HCT116 (cell line): ENCODE measurements around the gene LY6G6D. TPM values are rescaled to one million over a fixed set of nuclear protein-coding genes. Genes with fewer than 3 reads are reported as not detected.

Source experiments
- ATAC-seq: fragments of 200-7000 bp; cut with Tn5 transposase; 2 replicates; pipeline ENCODE4 v1.9.1; 2020; ENCODE audit warnings: mild to moderate bottlenecking, moderate library complexity
- BruUV-seq: library from RNA; stranded (reverse); fragments of 400-500 nt; replicated peaks from 2 replicates; lab custom pipeline; 2021; lab: Mats Ljungman, UMichigan
- CTCF ChIA-PET: fragments of 300-600 bp; sonication (Branson Sonifier 250); formaldehyde crosslinking; loops from one replicate; lab custom pipeline; 2021; ENCODE audit warnings: antibody characterized with exemption; lab: Charles Lee
- POLR2A ChIA-PET: fragments of 300-600, 350-600 bp; sonication (Branson Sonifier 250); formaldehyde crosslinking; loops from one replicate; lab custom pipeline; 2021; ENCODE audit warnings: antibody characterized with exemption; lab: Charles Lee
- RAD21 ChIA-PET, 2 experiments: fragments of 300-600 bp; sonication (Branson Sonifier 250); formaldehyde crosslinking; loops; one replicate each; lab custom pipeline; 2023; ENCODE audit warnings: low total read pairs in 2 of 2; ENCODE audit not compliant: uncharacterized antibody in 2 of 2, unreplicated experiment in 2 of 2, low non-redundant PET in 1 of 2; lab: Charles Lee
- DNase-seq: peaks from one replicate; pipeline ENCODE4 v3.0.0-alpha.2; 2010; ENCODE audit warnings: low read depth, low spot score
- H2AFZ ChIP-seq: fragments of 200-600 bp; shearing (Covaris generic), sonication (generic); 2 replicates; pipeline ENCODE4 v1.6.1; 2017; ENCODE audit warnings: low read depth, mixed run types, mixed read lengths, antibody characterized with exemption, low read length; ENCODE audit not compliant: poor library complexity, severe bottlenecking
- H3K27ac ChIP-seq: 2 replicates; pipeline ENCODE4 v1.5.1; 2012; ENCODE audit warnings: low read depth, low read length
- H3K27me3 ChIP-seq: fragments of 200-600 bp; sonication (generic); 2 replicates; pipeline ENCODE4 v1.6.1; 2016; ENCODE audit warnings: mixed run types, low read length, mixed read lengths; ENCODE audit not compliant: insufficient read depth
- H3K36me3 ChIP-seq, 2 experiments: fragments of 200-500 bp in 1 of 2; fragments of 200-600 bp in 1 of 2; sonication (Bioruptor generic) in 1 of 2; sonication (generic) in 1 of 2; 2 replicates each; pipeline versions ENCODE4 v1.5.1 to v1.6.1; 2014 to 2016; ENCODE audit warnings: low read length in 2 of 2, inconsistent platforms in 1 of 2, mixed read lengths in 1 of 2, mixed run types in 1 of 2; ENCODE audit not compliant: insufficient read depth in 2 of 2, control insufficient read depth in 1 of 2
- H3K4me1 ChIP-seq, 2 experiments: fragments of 200-600 bp in 1 of 2; sonication (generic) in 1 of 2; 2 replicates each; pipeline versions ENCODE4 v1.5.1 to v1.6.1; 2012 to 2017; ENCODE audit warnings: low read length in 2 of 2, inconsistent platforms in 1 of 2, mild to moderate bottlenecking in 1 of 2, mixed read lengths in 1 of 2, mixed run types in 1 of 2, moderate library complexity in 1 of 2; ENCODE audit not compliant: insufficient read depth in 2 of 2, control insufficient read depth in 1 of 2
- H3K4me2 ChIP-seq: fragments of 200-600 bp; sonication (generic); 2 replicates; pipeline ENCODE4 v1.6.1; 2017; ENCODE audit warnings: mixed run types, low read length, mixed read lengths
- H3K4me3 ChIP-seq, 2 experiments: fragments of 200-600 bp in 1 of 2; sonication (generic) in 1 of 2; replicated peaks in 1 of 2; 2 replicates each; pipeline ENCODE4 v1.5.1; 2011 to 2016; ENCODE audit warnings: low read length in 2 of 2, control low read depth in 1 of 2, low read depth in 1 of 2, mild to moderate bottlenecking in 1 of 2, mixed read lengths in 1 of 2, mixed run types in 1 of 2
- H3K79me2 ChIP-seq: fragments of 200-600 bp; sonication (generic); 2 replicates; pipeline ENCODE4 v1.6.1; 2017; ENCODE audit warnings: mild to moderate bottlenecking, mixed run types, low read length, moderate library complexity, mixed read lengths; ENCODE audit not compliant: insufficient read depth
- H3K9ac ChIP-seq: fragments of 200-600 bp; sonication (generic); 2 replicates; pipeline ENCODE4 v1.6.1; 2016; ENCODE audit warnings: low read length, mixed read lengths
- H3K9me2 ChIP-seq: fragments of 200-600 bp; sonication (generic), shearing (Covaris generic); 2 replicates; pipeline ENCODE4 v1.6.1; 2017; ENCODE audit warnings: mixed run types, mild to moderate bottlenecking, moderate library complexity; ENCODE audit not compliant: insufficient read depth
- H3K9me3 ChIP-seq, 2 experiments: fragments of 200-500 bp in 1 of 2; fragments of 200-600 bp in 1 of 2; sonication (Bioruptor generic) in 1 of 2; sonication (generic) in 1 of 2; 2 replicates each; pipeline ENCODE4 v1.6.1; 2014 to 2017; ENCODE audit warnings: low read length in 2 of 2, mixed read lengths in 2 of 2, inconsistent platforms in 1 of 2, low read depth in 1 of 2, mild to moderate bottlenecking in 1 of 2, mixed run types in 1 of 2, moderate library complexity in 1 of 2; ENCODE audit not compliant: control insufficient read depth in 1 of 2, insufficient read depth in 1 of 2
- H4K20me1 ChIP-seq: fragments of 200-600 bp; sonication (generic), shearing (Covaris generic); 2 replicates; pipeline ENCODE4 v1.6.1; 2017; ENCODE audit warnings: mixed run types, mild to moderate bottlenecking, moderate library complexity; ENCODE audit not compliant: insufficient read depth
- CBX3 ChIP-seq: IDR thresholded peaks from 2 replicates; pipeline ENCODE4 v1.6.1; 2012; ENCODE audit warnings: low read depth
- CEBPB ChIP-seq: IDR thresholded peaks from 2 replicates; pipeline ENCODE4 v1.6.1; 2012; ENCODE audit warnings: low read depth
- EGR1 ChIP-seq: IDR thresholded peaks from 2 replicates; pipeline ENCODE4 v1.6.1; 2012; ENCODE audit warnings: low read depth
- ELF1 ChIP-seq: IDR thresholded peaks from 2 replicates; pipeline ENCODE4 v1.6.1; 2012; ENCODE audit warnings: low read depth, borderline replicate concordance
- EZH2 ChIP-seq: fragments of 200-600 bp; sonication (generic); IDR thresholded peaks from 2 replicates; pipeline ENCODE4 v1.6.1; 2017; ENCODE audit warnings: antibody characterized with exemption, mixed run types
- EZH2phosphoT487 ChIP-seq: fragments of 200-600 bp; IDR thresholded peaks from 2 replicates; pipeline ENCODE4 v1.6.1; 2018; ENCODE audit warnings: antibody characterized with exemption, borderline replicate concordance
- JUND ChIP-seq: IDR thresholded peaks from 2 replicates; pipeline ENCODE4 v1.6.1; 2012
- POLR2A ChIP-seq: IDR thresholded peaks from 2 replicates; pipeline ENCODE4 v1.7.0; 2011; ENCODE audit warnings: borderline replicate concordance; ENCODE audit not compliant: insufficient read depth, insufficient read length; ENCODE audit errors: extremely low read depth
- POLR2AphosphoS5 ChIP-seq: IDR thresholded peaks from 2 replicates; pipeline ENCODE4 v1.6.1; 2011; ENCODE audit warnings: mild to moderate bottlenecking, low read depth, low read length, moderate library complexity
- SIN3A ChIP-seq: IDR thresholded peaks from 2 replicates; pipeline ENCODE4 v1.6.1; 2012; ENCODE audit warnings: low read depth
- SRF ChIP-seq: IDR thresholded peaks from 2 replicates; pipeline ENCODE4 v1.6.1; 2012; ENCODE audit warnings: low read depth
- YY1 ChIP-seq: IDR thresholded peaks from 2 replicates; pipeline ENCODE4 v1.6.1; 2011; ENCODE audit warnings: low read length, low read depth, moderate library complexity, mild to moderate bottlenecking; ENCODE audit not compliant: insufficient replicate concordance; ENCODE audit errors: extremely low read depth
- ZNF274 ChIP-seq: fragments of 200-500 bp; sonication (Bioruptor generic); IDR thresholded peaks from 2 replicates; pipeline ENCODE4 v1.6.1; 2014; ENCODE audit warnings: mild to moderate bottlenecking, low read depth, low read length, inconsistent platforms
- intact Hi-C: fragments of 100-400 bp; cut with micrococcal nuclease; formaldehyde crosslinking; loops from 2 replicates; pipeline ENCODE4 v1.10.0; 2022
- total RNA-seq: library from RNA; stranded (reverse); gene quantifications from one replicate; pipeline ENCODE4 v1.2.1, GENCODE V29; 2021; ENCODE audit not compliant: unreplicated experiment
- TF ChIP-seq, protein P1 (sequence below): IDR thresholded peaks from 2 replicates; pipeline ENCODE4 v1.6.1; 2012; ENCODE audit warnings: low read depth
- TF ChIP-seq, protein P2 (sequence below): IDR thresholded peaks from 2 replicates; pipeline ENCODE4 v1.6.1; 2012

Gene LY6G6D
- total RNA-seq, 1 experiment from 2014 or later: not detected

DNA sequence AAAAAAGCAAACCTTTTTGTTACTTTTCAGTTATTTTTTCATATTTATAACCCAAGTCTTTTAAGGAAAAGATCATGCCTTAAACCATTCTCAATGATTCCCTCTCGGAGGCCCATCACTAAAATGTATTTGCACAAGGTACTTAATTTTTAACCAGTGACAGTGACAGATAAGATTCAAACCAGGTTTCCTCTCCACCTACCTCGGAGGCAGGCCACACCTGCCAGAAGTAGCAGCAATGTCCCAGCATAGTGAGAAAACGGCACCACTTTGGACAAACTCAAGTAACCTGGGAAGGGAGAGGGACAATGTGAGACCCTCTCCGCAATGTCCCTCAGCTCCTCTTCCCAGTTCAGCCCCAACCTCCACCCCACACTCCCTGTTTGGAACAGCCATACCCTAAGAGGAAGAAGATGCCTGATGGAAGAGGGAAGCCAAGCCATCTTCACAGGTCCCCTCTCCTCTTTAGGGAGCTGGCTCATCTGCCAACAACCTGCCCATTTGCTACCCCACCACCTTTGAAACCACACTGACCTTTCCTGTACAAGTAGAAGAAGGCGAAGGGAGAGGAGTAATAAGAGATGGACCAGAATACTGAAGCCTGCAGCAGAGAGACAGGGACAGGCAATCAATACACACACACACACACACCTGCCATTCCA lies 14.3 kb upstream of the LY6G6D start:
- no TSS peak for BruUV-seq
- DNase-seq: no peak
- Histone ChIP-seq H3K36me3 (peaks cover 0 to 8% of the 10 kb centered on the region in 2 experiments; a peak in 2 of 4 replicates), H4K20me1 (no peaks in the 10 kb centered on the region), H3K27ac (no peak overlapping the region), H3K9me2 (no peaks in the 10 kb centered on the region), H3K4me1 (peaks cover 7 to 15% of the 10 kb centered on the region in 2 experiments; a peak in 3 of 4 replicates), H2AFZ (no peak overlapping the region), H3K4me2 (no peak overlapping the region), H3K9ac (no peak overlapping the region), H3K4me3 (no peak overlapping the region), H3K79me2 (peaks cover 13% of the 10 kb centered on the region), H3K9me3 (no peaks in the 10 kb centered on the region), H3K27me3 (no peaks in the 10 kb centered on the region)
- TF ChIP-seq CBX3: no peak
- no peak for TF ChIP-seq YY1
- no peak for TF ChIP-seq POLR2A
- TF ChIP-seq SRF: no peak
- no peak for ATAC-seq
- ChIA-PET RAD21 (no interaction called here), POLR2A (no interaction called here), CTCF (no interaction called here)
- intact Hi-C loops: no loop called here

DNA sequence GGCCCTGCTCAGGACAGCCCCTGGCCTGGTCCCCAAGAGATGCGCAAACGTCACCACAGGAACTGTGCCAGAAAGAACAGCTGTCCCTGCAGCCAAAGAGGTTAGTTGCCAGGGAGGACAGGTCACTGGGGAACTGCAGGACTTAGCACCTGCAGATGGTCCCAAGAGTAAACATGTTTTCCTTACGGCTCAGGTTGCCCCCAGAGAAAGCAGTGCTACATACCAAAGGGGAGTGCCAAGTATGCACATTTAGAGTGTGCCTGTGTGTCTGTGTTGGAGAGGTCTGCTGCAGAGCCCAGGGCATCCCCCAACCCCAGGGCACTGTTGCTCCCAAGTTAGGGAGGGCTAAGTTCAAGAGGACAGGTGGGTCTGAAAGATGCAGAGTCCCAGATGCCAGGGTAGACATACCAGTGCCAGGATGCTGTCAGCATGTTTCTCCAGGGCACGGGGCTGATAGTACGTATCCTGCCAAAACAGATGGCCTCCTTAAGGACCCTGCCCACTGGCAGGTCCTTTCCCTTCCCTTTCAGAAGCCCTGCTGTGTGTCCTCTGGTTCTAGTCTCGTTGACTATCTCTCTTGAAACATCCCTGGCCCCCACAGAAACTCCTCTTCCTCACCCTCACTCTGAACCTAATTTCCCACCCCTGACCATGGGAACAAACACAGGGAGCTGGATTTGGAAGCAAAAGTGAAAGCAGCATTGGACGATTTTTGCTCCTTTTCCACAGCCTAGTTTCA lies 13.3 kb upstream of the LY6G6D start:
- no TSS peak for BruUV-seq
- Histone ChIP-seq H4K20me1 (no peaks in the 10 kb centered on the region), H3K9me2 (no peaks in the 10 kb centered on the region), H3K27ac (no peak overlapping the region), H3K79me2 (peaks cover 13% of the 10 kb centered on the region), H3K9me3 (no peaks in the 10 kb centered on the region), H3K9ac (peak overlapping the region; percentile 85), H3K36me3 (0 out of 4 replicates have a peak, but pooled peaks cover 0 to under 1% of the 10 kb centered on the region in 2 experiments), H3K4me3 (peak overlapping the region; percentile 89 to 98), H3K4me1 (peaks cover 7 to 15% of the 10 kb centered on the region in 2 experiments; a peak in 3 of 4 replicates), H3K4me2 (peak overlapping the region; percentile 77), H2AFZ (no peak overlapping the region), H3K27me3 (no peaks in the 10 kb centered on the region)
- ChIA-PET RAD21 (no interaction called here), CTCF (no interaction called here), POLR2A (interaction anchor here (1.6 kb wide), 1 partner anchor 126 kb away, joined by 5 read pairs; the partner anchor contains the start of gene HSPA1B)
- ATAC-seq (no peak), DNase-seq (no peak)
- TF ChIP-seq SRF: no peak
- no peak for TF ChIP-seq ELF1
- TF ChIP-seq, protein P1, sequence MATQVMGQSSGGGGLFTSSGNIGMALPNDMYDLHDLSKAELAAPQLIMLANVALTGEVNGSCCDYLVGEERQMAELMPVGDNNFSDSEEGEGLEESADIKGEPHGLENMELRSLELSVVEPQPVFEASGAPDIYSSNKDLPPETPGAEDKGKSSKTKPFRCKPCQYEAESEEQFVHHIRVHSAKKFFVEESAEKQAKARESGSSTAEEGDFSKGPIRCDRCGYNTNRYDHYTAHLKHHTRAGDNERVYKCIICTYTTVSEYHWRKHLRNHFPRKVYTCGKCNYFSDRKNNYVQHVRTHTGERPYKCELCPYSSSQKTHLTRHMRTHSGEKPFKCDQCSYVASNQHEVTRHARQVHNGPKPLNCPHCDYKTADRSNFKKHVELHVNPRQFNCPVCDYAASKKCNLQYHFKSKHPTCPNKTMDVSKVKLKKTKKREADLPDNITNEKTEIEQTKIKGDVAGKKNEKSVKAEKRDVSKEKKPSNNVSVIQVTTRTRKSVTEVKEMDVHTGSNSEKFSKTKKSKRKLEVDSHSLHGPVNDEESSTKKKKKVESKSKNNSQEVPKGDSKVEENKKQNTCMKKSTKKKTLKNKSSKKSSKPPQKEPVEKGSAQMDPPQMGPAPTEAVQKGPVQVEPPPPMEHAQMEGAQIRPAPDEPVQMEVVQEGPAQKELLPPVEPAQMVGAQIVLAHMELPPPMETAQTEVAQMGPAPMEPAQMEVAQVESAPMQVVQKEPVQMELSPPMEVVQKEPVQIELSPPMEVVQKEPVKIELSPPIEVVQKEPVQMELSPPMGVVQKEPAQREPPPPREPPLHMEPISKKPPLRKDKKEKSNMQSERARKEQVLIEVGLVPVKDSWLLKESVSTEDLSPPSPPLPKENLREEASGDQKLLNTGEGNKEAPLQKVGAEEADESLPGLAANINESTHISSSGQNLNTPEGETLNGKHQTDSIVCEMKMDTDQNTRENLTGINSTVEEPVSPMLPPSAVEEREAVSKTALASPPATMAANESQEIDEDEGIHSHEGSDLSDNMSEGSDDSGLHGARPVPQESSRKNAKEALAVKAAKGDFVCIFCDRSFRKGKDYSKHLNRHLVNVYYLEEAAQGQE: no peak
- no peak for TF ChIP-seq ZNF274
- TF ChIP-seq YY1: no peak
- TF ChIP-seq SIN3A: no peak
- TF ChIP-seq, protein P2, sequence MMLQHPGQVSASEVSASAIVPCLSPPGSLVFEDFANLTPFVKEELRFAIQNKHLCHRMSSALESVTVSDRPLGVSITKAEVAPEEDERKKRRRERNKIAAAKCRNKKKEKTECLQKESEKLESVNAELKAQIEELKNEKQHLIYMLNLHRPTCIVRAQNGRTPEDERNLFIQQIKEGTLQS: no peak
- no peak for TF ChIP-seq JUND
- no peak for TF ChIP-seq CBX3
- no peak for TF ChIP-seq EZH2phosphoT487
- no peak for TF ChIP-seq EGR1
- no peak for TF ChIP-seq POLR2AphosphoS5
- no peak for TF ChIP-seq EZH2
- TF ChIP-seq CEBPB: no peak
- intact Hi-C loops: loop anchor here (2.0 kb wide), 1 partner anchor 37 kb away; no protein-coding TSS in a partner anchor
